Mesendoderm (in vitro differentiated cells): ENCODE results near the gene ENOPH1.
A peak's percentile ranks its signal among the peaks of the same experiment; 100 is the strongest.

Experiments
- DNase-seq: peaks from one replicate; pipeline ENCODE4 v3.0.0; 2013
- H2AK5ac ChIP-seq: 2 replicates; pipeline ENCODE4 v1.6.1; 2013; ENCODE audit warnings: low read length, inconsistent platforms
- H2BK120ac ChIP-seq: 2 replicates; pipeline ENCODE4 v1.6.1; 2013; ENCODE audit warnings: low read depth, mild to moderate bottlenecking, low read length, moderate library complexity, mixed read lengths
- H2BK15ac ChIP-seq: replicated peaks from 2 replicates; pipeline ENCODE4 v1.6.1; 2013; ENCODE audit warnings: low read depth, mild to moderate bottlenecking, moderate library complexity
- H2BK5ac ChIP-seq: 2 replicates; pipeline ENCODE4 v1.6.1; 2013; ENCODE audit warnings: low read length, inconsistent platforms
- H3K18ac ChIP-seq: 2 replicates; pipeline ENCODE4 v1.6.1; 2013; ENCODE audit warnings: mild to moderate bottlenecking, low read length, mixed read lengths
- H3K23ac ChIP-seq: one replicate; pipeline ENCODE4 v1.6.1; 2013; ENCODE audit warnings: low read length
- H3K27ac ChIP-seq: 2 replicates; pipeline ENCODE4 v1.5.1; 2013; ENCODE audit warnings: low read depth, mild to moderate bottlenecking, inconsistent platforms, low read length, moderate library complexity
- H3K27me3 ChIP-seq: 2 replicates; pipeline ENCODE4 v1.6.1; 2013; ENCODE audit warnings: low read length, control low read depth, mild to moderate bottlenecking, inconsistent platforms; ENCODE audit not compliant: insufficient read depth, poor library complexity
- H3K36me3 ChIP-seq: 2 replicates; pipeline ENCODE4 v1.6.1; 2013; ENCODE audit warnings: low read length, inconsistent platforms; ENCODE audit not compliant: control insufficient read depth, insufficient read depth
- H3K4ac ChIP-seq: one replicate; pipeline ENCODE4 v1.6.1; 2013; ENCODE audit warnings: low read depth, mild to moderate bottlenecking, low read length, moderate library complexity
- H3K4me1 ChIP-seq: 2 replicates; pipeline ENCODE4 v1.6.1; 2013; ENCODE audit warnings: low read depth, low read length, inconsistent platforms; ENCODE audit not compliant: control insufficient read depth
- H3K4me2 ChIP-seq: 2 replicates; pipeline ENCODE4 v1.6.1; 2013; ENCODE audit warnings: low read length
- H3K4me3 ChIP-seq: 2 replicates; pipeline ENCODE4 v1.5.1; 2013; ENCODE audit warnings: mild to moderate bottlenecking, low read length
- H3K56ac ChIP-seq: one replicate; pipeline ENCODE4 v1.6.1; 2013; ENCODE audit warnings: low read length
- H3K79me1 ChIP-seq: 2 replicates; pipeline ENCODE4 v1.6.1; 2013; ENCODE audit warnings: low read length, inconsistent platforms
- H3K79me2 ChIP-seq: 2 replicates; pipeline ENCODE4 v1.6.1; 2013; ENCODE audit warnings: mild to moderate bottlenecking, low read length; ENCODE audit not compliant: control insufficient read depth, insufficient read depth
- H3K9ac ChIP-seq: 2 replicates; pipeline ENCODE4 v1.6.1; 2013; ENCODE audit warnings: low read length, inconsistent platforms
- H4K5ac ChIP-seq: one replicate; pipeline ENCODE4 v1.6.1; 2013; ENCODE audit warnings: low read length
- H4K8ac ChIP-seq: one replicate; pipeline ENCODE4 v1.6.1; 2013; ENCODE audit warnings: low read depth, mild to moderate bottlenecking, control low read depth, low read length, moderate library complexity
- WGBS: extraction: QIAGEN DNeasy Blood & Tissue Kit; methylation state at CpG from one replicate; pipeline ENCODE4 v1.1.7; 2013; ENCODE audit warnings: low lambda C conversion rate, missing lambda C conversion rate; ENCODE audit not compliant: insufficient coverage; ENCODE audit errors: extremely low coverage; 5-methylcytosine and 5-hydroxymethylcytosine counted together

Gene ENOPH1

DNA sequence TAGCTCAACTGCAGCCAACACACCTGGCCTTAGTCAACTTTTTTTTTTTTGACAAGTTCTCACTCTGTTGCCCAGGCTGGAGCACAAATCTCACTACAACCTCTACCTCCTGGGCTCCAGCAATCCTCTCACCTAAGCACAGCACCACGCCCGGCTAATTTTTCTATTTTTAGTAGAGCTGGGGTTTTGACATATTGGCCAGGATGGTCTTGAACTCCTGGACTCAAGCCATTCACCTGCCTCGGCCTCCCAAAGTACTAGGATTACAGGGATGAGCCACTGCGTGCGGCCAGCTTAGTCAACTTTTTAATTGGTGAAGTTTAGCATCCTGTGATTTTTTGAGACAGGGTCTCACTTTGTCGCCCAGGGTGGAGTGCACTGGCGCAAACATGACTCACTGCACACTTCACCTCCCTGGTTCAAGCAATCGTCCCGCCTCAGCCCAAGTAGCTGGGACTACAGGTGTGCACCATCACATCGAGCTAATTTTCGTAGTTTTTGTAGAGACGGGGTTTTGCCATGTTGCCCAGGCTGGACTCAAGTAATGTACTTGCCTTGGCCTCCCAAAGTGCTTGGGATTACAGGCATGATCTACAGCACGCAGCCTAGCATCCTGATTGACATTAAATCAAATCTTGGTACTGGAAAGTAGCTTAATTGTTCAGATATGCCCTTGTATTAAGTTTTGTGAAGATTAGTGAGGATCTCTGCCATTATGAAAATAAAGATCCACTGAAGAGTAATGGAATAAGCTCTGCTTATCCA is 8.4 kb upstream of the ENOPH1 start:
- H3K56ac ChIP-seq = no peak overlapping the region
- no peak overlapping the region for H3K23ac ChIP-seq
- H2BK120ac ChIP-seq = no peak overlapping the region
- H4K8ac ChIP-seq = no peak overlapping the region
- H2AK5ac ChIP-seq = no peak overlapping the region
- H2BK5ac ChIP-seq = no peak overlapping the region
- no peaks in the 10 kb centered on the region for H3K27me3 ChIP-seq
- H3K9ac ChIP-seq = no peak overlapping the region
- peaks cover 2% of the 10 kb centered on the region for H3K79me1 ChIP-seq
- H3K4me2 ChIP-seq = no peak overlapping the region
- H3K18ac ChIP-seq = no peak overlapping the region
- DNase-seq = no peak
- no peak overlapping the region for H3K27ac ChIP-seq
- peaks cover 4% of the 10 kb centered on the region for H3K36me3 ChIP-seq
- H3K79me2 ChIP-seq = peaks cover 13% of the 10 kb centered on the region
- no peak overlapping the region for H3K4ac ChIP-seq
- no peak overlapping the region for H4K5ac ChIP-seq
- no CpG with 5 or more reads among the region's 13 CpGs for WGBS
- no peaks in the 10 kb centered on the region for H3K4me1 ChIP-seq
- no peak overlapping the region for H3K4me3 ChIP-seq
- H2BK15ac ChIP-seq = no peak overlapping the region

DNA sequence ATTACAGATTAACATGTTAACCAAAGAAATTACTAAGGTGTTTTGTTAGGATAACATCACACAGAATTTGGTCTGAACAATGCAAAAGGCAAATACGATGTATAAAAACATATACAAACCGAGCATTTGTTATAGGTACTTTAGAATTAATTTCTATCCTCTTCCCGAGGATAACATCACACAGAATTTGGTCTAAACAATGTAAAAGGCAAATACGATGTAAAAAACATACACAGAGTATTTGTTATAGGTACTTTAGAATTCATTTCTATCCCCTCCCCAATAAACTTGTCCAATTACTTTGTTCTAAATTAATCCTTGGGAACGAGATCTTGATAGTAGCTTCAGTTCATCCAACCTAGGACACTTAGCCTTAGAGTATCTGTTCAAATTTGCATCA is 7.8 kb upstream of the ENOPH1 start:
- Histone ChIP-seq H2BK120ac (no peak overlapping the region), H2BK15ac (no peak overlapping the region), H3K27ac (no peak overlapping the region), H3K56ac (no peak overlapping the region), H3K27me3 (no peaks in the 10 kb centered on the region), H3K4ac (no peak overlapping the region), H4K5ac (no peak overlapping the region), H3K18ac (no peak overlapping the region), H3K36me3 (peaks cover 4% of the 10 kb centered on the region), H2BK5ac (no peak overlapping the region), H3K79me2 (peaks cover 18% of the 10 kb centered on the region), H2AK5ac (no peak overlapping the region), H3K4me2 (no peak overlapping the region), H3K4me1 (no peaks in the 10 kb centered on the region), H3K4me3 (no peak overlapping the region), H4K8ac (no peak overlapping the region), H3K23ac (no peak overlapping the region), H3K79me1 (peaks cover 2% of the 10 kb centered on the region), H3K9ac (no peak overlapping the region)
- WGBS = no CpG with 5 or more reads among the region's 5 CpGs
- no peak for DNase-seq

DNA sequence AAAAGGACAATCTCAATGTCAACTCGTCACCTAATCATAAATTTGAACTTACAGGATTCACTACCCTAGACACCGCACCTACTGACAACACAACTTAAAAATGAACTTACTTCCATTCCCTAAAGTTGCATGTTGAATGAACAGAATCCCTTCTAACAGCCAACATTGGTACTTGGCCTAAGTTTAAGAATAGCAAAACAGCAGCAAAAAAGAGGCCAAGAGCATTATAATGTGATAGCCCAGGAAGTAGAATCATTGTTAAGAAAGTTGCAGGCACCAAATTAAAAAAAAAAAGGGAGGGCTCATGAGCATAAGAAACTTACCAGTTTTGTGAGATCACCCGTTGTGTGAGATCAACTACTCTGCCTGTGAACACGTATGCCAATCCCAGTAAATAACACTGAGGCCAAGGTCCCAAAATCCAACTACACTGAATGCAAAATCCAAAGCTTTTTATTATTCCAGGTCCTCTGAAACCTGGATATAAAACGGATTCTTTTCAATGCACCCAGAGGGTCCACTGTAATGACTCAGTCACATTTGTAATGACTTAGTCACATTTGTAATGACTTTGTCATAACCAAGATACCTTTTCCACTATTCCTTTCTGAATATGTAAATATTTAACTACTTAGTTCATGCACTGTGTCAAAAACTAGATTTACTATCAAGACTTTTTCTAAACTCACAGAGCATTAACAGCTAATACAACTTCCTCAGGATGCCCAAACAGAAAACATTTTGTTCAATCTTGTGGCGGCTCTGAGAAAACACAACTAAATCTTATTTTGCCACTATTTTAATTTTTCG is 6.9 kb upstream of the ENOPH1 start:
- H4K8ac ChIP-seq = no peak overlapping the region
- H3K56ac ChIP-seq = no peak overlapping the region
- H3K79me2 ChIP-seq = peaks cover 27% of the 10 kb centered on the region
- H3K79me1 ChIP-seq = peaks cover 2% of the 10 kb centered on the region
- no peak overlapping the region for H3K9ac ChIP-seq
- H3K4me1 ChIP-seq = no peaks in the 10 kb centered on the region
- no peak overlapping the region for H2BK5ac ChIP-seq
- H3K4ac ChIP-seq = no peak overlapping the region
- H4K5ac ChIP-seq = no peak overlapping the region
- H2BK15ac ChIP-seq = no peak overlapping the region
- no peak overlapping the region for H3K27ac ChIP-seq
- H3K4me3 ChIP-seq = no peak overlapping the region
- no peak for DNase-seq
- no peak overlapping the region for H3K23ac ChIP-seq
- no peak overlapping the region for H2BK120ac ChIP-seq
- H3K36me3 ChIP-seq = peaks cover 4% of the 10 kb centered on the region
- H3K27me3 ChIP-seq = no peaks in the 10 kb centered on the region
- WGBS = 100% methylated on average over 2 of the region's 7 CpGs
- no peak overlapping the region for H3K18ac ChIP-seq
- H3K4me2 ChIP-seq = no peak overlapping the region
- H2AK5ac ChIP-seq = no peak overlapping the region

DNA sequence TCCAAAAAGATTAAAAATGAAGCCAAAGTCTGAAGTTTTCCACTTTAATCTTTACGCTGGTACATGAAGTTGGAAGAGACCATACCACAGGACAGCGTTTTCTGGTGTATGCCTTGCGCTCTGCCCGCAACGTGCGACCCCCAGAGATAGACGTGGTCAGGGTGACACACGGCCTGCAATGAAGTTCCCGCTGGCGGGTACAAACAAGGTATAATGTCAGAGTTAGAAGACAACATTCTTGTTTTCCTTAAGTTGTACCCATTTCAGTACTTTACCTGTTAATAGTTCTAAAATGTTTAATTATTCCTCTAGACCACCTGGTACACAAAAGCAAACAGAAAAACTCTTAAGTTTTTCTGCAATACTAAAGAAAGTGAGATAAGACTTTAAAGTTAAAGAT is 4.9 kb upstream of the ENOPH1 start:
- no peak for DNase-seq
- Histone ChIP-seq H3K18ac (no peak overlapping the region), H3K4me3 (no peak overlapping the region)

DNA sequence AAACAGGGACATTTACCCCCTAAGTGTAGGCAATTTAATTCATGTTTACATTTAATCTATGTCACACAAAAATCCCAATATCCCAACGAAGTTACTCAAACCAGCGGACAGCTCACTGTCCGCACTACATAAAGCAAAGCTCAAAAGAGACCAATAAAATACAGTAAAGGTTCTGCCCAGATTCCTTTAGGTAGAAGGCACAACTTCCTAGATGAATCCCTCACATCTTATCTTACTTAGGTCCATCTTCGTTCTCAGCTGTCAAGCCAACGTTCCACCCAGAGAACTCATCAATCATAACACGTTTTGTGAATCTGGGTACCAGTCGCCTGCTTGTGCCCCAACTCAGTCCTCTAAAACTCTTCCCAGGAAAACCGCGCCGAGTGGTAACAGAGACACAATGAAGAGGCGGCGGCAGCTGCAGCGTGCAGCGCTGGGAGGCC is 1.8 kb upstream of the ENOPH1 start:
- Histone ChIP-seq H2BK120ac (no peak overlapping the region), H3K56ac (peak overlapping the region; percentile 99), H3K79me1 (peaks cover 7% of the 10 kb centered on the region), H3K9ac (peak overlapping the region; percentile 99), H3K4me1 (no peaks in the 10 kb centered on the region), H3K4me2 (peak overlapping the region; percentile 43), H3K18ac (no peak overlapping the region), H3K4ac (peak overlapping the region; percentile 43), H3K27me3 (no peaks in the 10 kb centered on the region), H3K23ac (no peak overlapping the region), H2AK5ac (no peak overlapping the region), H3K36me3 (peaks cover 4% of the 10 kb centered on the region), H4K5ac (no peak overlapping the region), H3K4me3 (peak overlapping the region; percentile 95), H4K8ac (no peak overlapping the region), H2BK15ac (no peak overlapping the region), H3K27ac (no peak overlapping the region), H3K79me2 (peaks cover 67% of the 10 kb centered on the region), H2BK5ac (no peak overlapping the region)
- no CpG with 5 or more reads among the region's 14 CpGs for WGBS
- no peak for DNase-seq

More for the DNA sequence above, 4.9 kb upstream of the ENOPH1 start:
- no CpG with 5 or more reads among the region's 10 CpGs for WGBS
- Histone ChIP-seq H3K4ac (no peak overlapping the region), H3K4me1 (no peaks in the 10 kb centered on the region), H3K23ac (no peak overlapping the region), H2BK15ac (no peak overlapping the region), H3K56ac (no peak overlapping the region), H2AK5ac (no peak overlapping the region), H2BK120ac (no peak overlapping the region), H3K4me2 (no peak overlapping the region), H3K9ac (no peak overlapping the region), H2BK5ac (no peak overlapping the region), H4K5ac (no peak overlapping the region), H4K8ac (no peak overlapping the region), H3K27ac (no peak overlapping the region), H3K79me2 (peaks cover 39% of the 10 kb centered on the region), H3K79me1 (peaks cover 4% of the 10 kb centered on the region), H3K27me3 (no peaks in the 10 kb centered on the region), H3K36me3 (peaks cover 4% of the 10 kb centered on the region)
